OCI-LY1 (cell line): Measurements from ENCODE around the gene TBC1D5.

Experiments
- H2AFZ ChIP-seq: fragments of 200-600 bp; sonication (generic), shearing (Covaris generic); 2 replicates; pipeline ENCODE4 v1.6.0; 2014; ENCODE audit warnings: antibody characterized with exemption, mild to moderate bottlenecking, low read length
- H3F3A ChIP-seq: fragments of 200-600 bp; sonication (generic), shearing (Covaris generic); 2 replicates; pipeline ENCODE4 v1.6.0; 2014; ENCODE audit warnings: mild to moderate bottlenecking, antibody characterized with exemption, low read length, moderate library complexity; ENCODE audit not compliant: insufficient read depth
- H3K27ac ChIP-seq: fragments of 200-600 bp; sonication (generic); 2 replicates; pipeline ENCODE4 v1.5.1; 2014; ENCODE audit warnings: low read length, mixed run types, mild to moderate bottlenecking, low read depth; ENCODE audit not compliant: poor library complexity, severe bottlenecking
- H3K27me3 ChIP-seq: fragments of 200-600 bp; sonication (generic); 2 replicates; pipeline ENCODE4 v1.6.0; 2014; ENCODE audit warnings: antibody characterized with exemption, mild to moderate bottlenecking, low read length, moderate library complexity; ENCODE audit not compliant: insufficient read depth
- H3K36me3 ChIP-seq: fragments of 200-600 bp; sonication (generic); 2 replicates; pipeline ENCODE4 v1.6.1; 2014; ENCODE audit warnings: mild to moderate bottlenecking, antibody characterized with exemption, low read length, moderate library complexity, mixed read lengths; ENCODE audit not compliant: insufficient read depth
- H3K4me1 ChIP-seq: fragments of 200-600 bp; sonication (generic); 2 replicates; pipeline ENCODE4 v1.5.1; 2014; ENCODE audit warnings: mild to moderate bottlenecking, low read length, moderate library complexity; ENCODE audit not compliant: insufficient read depth, severe bottlenecking
- H3K4me2 ChIP-seq: fragments of 200-600 bp; sonication (generic), shearing (Covaris generic); 2 replicates; pipeline ENCODE4 v1.6.1; 2014; ENCODE audit warnings: low read length
- H3K4me3 ChIP-seq: fragments of 200-600 bp; sonication (generic); 2 replicates; pipeline ENCODE4 v1.5.1; 2014; ENCODE audit warnings: low read length, low read depth, mild to moderate bottlenecking, mixed read lengths; ENCODE audit not compliant: poor library complexity, severe bottlenecking
- H3K79me2 ChIP-seq: fragments of 200-600 bp; shearing (Covaris generic); 2 replicates; pipeline ENCODE4 v1.6.1; 2016; ENCODE audit warnings: mixed run types, low read length, mixed read lengths; ENCODE audit not compliant: insufficient read depth
- H3K9ac ChIP-seq: fragments of 200-600 bp; sonication (generic), shearing (Covaris generic); 2 replicates; pipeline ENCODE4 v1.6.1; 2014; ENCODE audit warnings: mild to moderate bottlenecking, low read length, mixed read lengths
- H3K9me2 ChIP-seq: fragments of 200-600 bp; sonication (generic), shearing (Covaris generic); 2 replicates; pipeline ENCODE4 v1.6.1; 2014; ENCODE audit warnings: low read depth, mild to moderate bottlenecking, low read length, mixed read lengths
- H3K9me3 ChIP-seq: fragments of 200-600 bp; shearing (Covaris generic); 2 replicates; pipeline ENCODE4 v1.6.1; 2014; ENCODE audit warnings: low read length, mixed read lengths
- H4K20me1 ChIP-seq: fragments of 200-600 bp; sonication (generic), shearing (Covaris generic); 2 replicates; pipeline ENCODE4 v1.6.0; 2016; ENCODE audit warnings: mild to moderate bottlenecking, low read length; ENCODE audit not compliant: insufficient read depth
- CTCF ChIP-seq: fragments of 200-600 bp; sonication (generic), shearing (Covaris generic); IDR thresholded peaks from 2 replicates; pipeline ENCODE4 v1.5.1; 2017; ENCODE audit warnings: mild to moderate bottlenecking, antibody characterized with exemption, low read length, moderate library complexity, mixed read lengths
- EZH2 ChIP-seq: fragments of 200-600 bp; sonication (generic), shearing (Covaris generic); IDR thresholded peaks from 2 replicates; pipeline ENCODE4 v1.8.0; 2017; ENCODE audit warnings: borderline replicate concordance, mixed run types, mild to moderate bottlenecking, antibody characterized with exemption, low read length, moderate library complexity, mixed read lengths

Gene TBC1D5

GRCh38 chr3:17357035-17357710 is 385.3 kb downstream of the TBC1D5 start:
- Histone ChIP-seq H3K9ac (no peak overlapping the region), H3K4me1 (no peaks in the 10 kb centered on the region), H3K27me3 (no peaks in the 10 kb centered on the region), H4K20me1 (no peaks in the 10 kb centered on the region), H3K9me2 (no peaks in the 10 kb centered on the region), H2AFZ (no peak overlapping the region), H3K9me3 (no peaks in the 10 kb centered on the region), H3K4me2 (no peak overlapping the region), H3K36me3 (no peaks in the 10 kb centered on the region), H3K27ac (no peak overlapping the region), H3K79me2 (no peaks in the 10 kb centered on the region), H3K4me3 (no peak overlapping the region), H3F3A (no peaks in the 10 kb centered on the region)
- TF ChIP-seq EZH2 (no peak), CTCF (no peak)

DNA sequence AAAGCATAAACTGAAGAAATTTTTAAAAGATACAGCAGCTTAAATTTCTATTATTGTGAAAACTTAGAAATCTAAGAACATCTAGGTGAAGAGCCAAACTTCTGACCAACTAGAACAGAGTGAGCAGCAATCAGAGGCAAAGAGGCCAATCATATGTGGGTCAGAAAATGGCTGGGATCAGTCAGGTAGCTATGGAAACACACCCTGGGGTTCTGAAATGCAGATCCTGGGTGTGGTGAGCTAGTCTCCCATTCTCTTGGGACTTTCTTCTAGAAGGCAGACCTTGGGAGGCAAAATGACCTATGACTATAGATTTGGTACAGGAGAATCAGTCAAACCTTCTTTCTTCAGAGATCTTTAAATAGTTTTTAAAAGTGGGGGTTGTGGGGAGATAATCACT is 385.8 kb downstream of the TBC1D5 start:
- no peak for TF ChIP-seq EZH2
- no peak for TF ChIP-seq CTCF
- H3K79me2 ChIP-seq: no peaks in the 10 kb centered on the region
- no peaks in the 10 kb centered on the region for H3K9me2 ChIP-seq
- no peak overlapping the region for H3K27ac ChIP-seq
- H3K27me3 ChIP-seq: no peaks in the 10 kb centered on the region
- no peak overlapping the region for H3K4me3 ChIP-seq
- H3K4me2 ChIP-seq: no peak overlapping the region
- no peak overlapping the region for H2AFZ ChIP-seq
- H4K20me1 ChIP-seq: no peaks in the 10 kb centered on the region
- no peaks in the 10 kb centered on the region for H3F3A ChIP-seq
- no peaks in the 10 kb centered on the region for H3K9me3 ChIP-seq
- no peaks in the 10 kb centered on the region for H3K4me1 ChIP-seq
- no peaks in the 10 kb centered on the region for H3K36me3 ChIP-seq
- H3K9ac ChIP-seq: no peak overlapping the region

- no peaks in the 10 kb centered on the region for H4K20me1 ChIP-seq
- H3K79me2 ChIP-seq: no peaks in the 10 kb centered on the region
- H3K9me2 ChIP-seq: no peaks in the 10 kb centered on the region
- no peaks in the 10 kb centered on the region for H3K27me3 ChIP-seq
- H3K36me3 ChIP-seq: no peaks in the 10 kb centered on the region
- H3K9me3 ChIP-seq: no peaks in the 10 kb centered on the region
- no peaks in the 10 kb centered on the region for H3F3A ChIP-seq
- TF ChIP-seq EZH2 (no peak), CTCF (no peak)
- no peak overlapping the region for H3K4me3 ChIP-seq
- no peak overlapping the region for H2AFZ ChIP-seq
- no peak overlapping the region for H3K27ac ChIP-seq
- no peaks in the 10 kb centered on the region for H3K4me1 ChIP-seq
- H3K4me2 ChIP-seq: no peak overlapping the region
- H3K9ac ChIP-seq: no peak overlapping the region
Measured at GRCh38 chr3:17355591-17355990, 386.8 kb downstream of the TBC1D5 start.
